ENCODE data around the gene RTKN2. TPM values are rescaled to one million over a fixed set of nuclear protein-coding genes. Genes with fewer than 3 reads are reported as not detected.

The RTKN2 gene
- total RNA-seq, 1 experiment from 2014 or later, result 14.4 TPM

GRCh38 chr10:62258926-62259325, 9.7 kb downstream of the RTKN2 start:
- DNase-seq, result no peak
- Histone ChIP-seq H2AK5ac (ENCODE audit: insufficient read length, low read length) (no peak overlapping the region), H2BK15ac (ENCODE audit: low read depth, low read length) (no peak overlapping the region), H3K79me2 (ENCODE audit: insufficient read depth, low read length) (peaks cover 2% of the 10 kb centered on the region; the same call in 1 of the 2 replicates), H2BK5ac (ENCODE audit: insufficient read length, low read length) (no peak overlapping the region), H3T11ph (ENCODE audit: low read length) (no peak overlapping the region), H3K23me2 (ENCODE audit: insufficient read length, low read depth, low read length, poor library complexity, severe bottlenecking) (no peaks in the 10 kb centered on the region), H3K56ac (ENCODE audit: insufficient read length, low read depth, low read length) (no peak overlapping the region), H3K4me2 (ENCODE audit: insufficient read depth, insufficient read length, low read length) (no peak overlapping the region), H3K23ac (ENCODE audit: insufficient read length, low read depth, low read length) (no peak overlapping the region), H3K18ac (ENCODE audit: insufficient read length, low read depth, low read length) (no peak overlapping the region), H3K14ac (ENCODE audit: insufficient read depth, low read length) (no peak overlapping the region), H3K9ac (ENCODE audit: extremely low read depth, insufficient read length, low read length) (no peak overlapping the region), H4K20me1 (ENCODE audit: control insufficient read depth, insufficient read depth, insufficient read length) (no peaks in the 10 kb centered on the region), H4K8ac (replicated peaks; ENCODE audit: insufficient read length, low read depth, low read length) (no peak overlapping the region), H2BK20ac (ENCODE audit: low read depth, low read length, poor library complexity, severe bottlenecking) (no peak overlapping the region), H2AFZ (ENCODE audit: low read length) (no peak overlapping the region), H4K91ac (ENCODE audit: insufficient read length, low read depth, low read length) (no peak overlapping the region), H3K4me1 (ENCODE audit: insufficient read depth, low read length) (no peaks in the 10 kb centered on the region), H2BK120ac (ENCODE audit: low read depth, low read length, poor library complexity, severe bottlenecking) (no peak overlapping the region), H3K79me1 (ENCODE audit: insufficient read depth, low read depth, low read length, poor library complexity, severe bottlenecking) (no peaks in the 10 kb centered on the region), H3K27ac (ENCODE audit: insufficient read length, low read depth, low read length) (no peak overlapping the region), H3K27me3 (ENCODE audit: insufficient read depth, low read length) (no peaks in the 10 kb centered on the region), H2BK12ac (ENCODE audit: insufficient read length, low read depth, low read length) (no peak overlapping the region), H3K4ac (ENCODE audit: low read depth, low read length) (no peak overlapping the region), H4K5ac (ENCODE audit: insufficient read length, low read depth, low read length) (no peak overlapping the region), H3K9me3 (ENCODE audit: control insufficient read depth, low read depth, low read length) (no peaks in the 10 kb centered on the region)
- Mint-ChIP-seq H3K27me3 (ENCODE audit: low read depth) (no peaks in the 10 kb centered on the region), H3K27ac (no peak overlapping the region), H3K4me3 (no peak overlapping the region), H3K4me1 (peaks cover 4 to 6% of the 10 kb centered on the region in 2 experiments), H3K9me3 (no peaks in the 10 kb centered on the region), H3K36me3 (ENCODE audit: insufficient read depth in 1 of 3, low read depth in 3 of 3) (peaks cover 12 to 50% (median 28%) of the 10 kb centered on the region in 3 experiments; a peak in 6 of 7 replicates)
- WGBS (ENCODE audit: extremely low coverage, insufficient read length, low lambda C conversion rate), result no CpG with 5 or more reads among the region's 3 CpGs
- no peak for TF ChIP-seq CTCF (conservative IDR thresholded peaks at IDR 0.05)

All from H9 (cell line).